Tibial nerve (tissue), 4 donors: ENCODE measurements around the gene RPL39L.

Experiments used
- CTCF ChIP-seq, 5 experiments: fragments of 200-600 bp in 3 of 5; fragments of 450-650 bp in 2 of 5; sonication (generic) in 3 of 5; IDR thresholded peaks; one replicate each; pipeline ENCODE4 v1.5.1; 2016 to 2019; ENCODE audit warnings: antibody characterized with exemption in 5 of 5, mild to moderate bottlenecking in 3 of 5, moderate library complexity in 2 of 5
- EP300 ChIP-seq, 2 donors: sonication (generic); formaldehyde crosslinking; IDR thresholded peaks; one replicate each; pipeline ENCODE4 v1.6.1; 2017; ENCODE audit warnings: antibody characterized with exemption in 2 of 2, mild to moderate bottlenecking in 1 of 2
- POLR2A ChIP-seq, 2 donors: fragments of 450-650 bp; IDR thresholded peaks; one replicate each; pipeline ENCODE4 v1.6.1; 2017; ENCODE audit warnings: antibody characterized with exemption in 2 of 2, mild to moderate bottlenecking in 2 of 2, moderate library complexity in 2 of 2

- no peak for TF ChIP-seq CTCF (IDR thresholded peaks at IDR 0.05)
- peak in 1 of 2 donors; percentile 9 for TF ChIP-seq EP300 (IDR thresholded peaks at IDR 0.05)
- no peak for TF ChIP-seq POLR2A (IDR thresholded peaks at IDR 0.05)
These were observed 8.8 kb downstream of the RPL39L start for GRCh38 chr3:187130346-187131066.
